NOMO-1 (cell line): ENCODE data around the gene COL4A1.
A peak's percentile ranks its signal among the peaks of the same experiment; 100 is the strongest.

Experiments
- DNase-seq, 2 experiments: peaks; one replicate each; lab custom pipeline; 2025; ENCODE audit not compliant: unreplicated experiment in 2 of 2; lab: John Stamatoyannopoulos, UW

The COL4A1 gene

GRCh38 chr13:110242615-110243014 is 64.3 kb downstream of the COL4A1 start:
- no peak for DNase-seq

- DNase-seq, result no peak
These were observed 66.0 kb downstream of the COL4A1 start for GRCh38 chr13:110240943-110241342.

DNA sequence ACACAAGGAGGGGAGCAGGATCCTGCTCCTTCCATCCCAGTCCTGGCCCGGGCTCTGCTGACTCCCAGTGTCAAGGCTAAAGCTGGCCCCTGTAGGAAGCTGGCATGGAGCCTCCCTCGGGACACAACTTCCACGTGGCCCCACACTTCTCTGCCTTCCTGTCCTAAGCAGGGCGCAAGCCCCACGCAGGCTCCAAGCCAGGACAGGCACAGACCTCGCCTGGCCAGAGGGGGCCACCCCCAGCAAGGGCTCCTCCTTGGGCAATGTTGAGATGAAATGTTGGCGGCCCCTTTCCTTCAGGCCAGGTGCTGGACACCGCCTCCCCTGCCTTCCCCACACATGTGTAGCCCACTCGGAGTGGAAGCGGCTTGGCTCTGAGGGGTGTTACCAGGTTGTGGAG is 66.6 kb downstream of the COL4A1 start:
- DNase-seq, result no peak

- peak in 1 of 2 experiments; percentile 2 for DNase-seq
These were observed 67.5 kb downstream of the COL4A1 start for GRCh38 chr13:110239280-110240125.

GRCh38 chr13:110238818-110239195 is 68.2 kb downstream of the COL4A1 start:
- DNase-seq, result no peak

DNA sequence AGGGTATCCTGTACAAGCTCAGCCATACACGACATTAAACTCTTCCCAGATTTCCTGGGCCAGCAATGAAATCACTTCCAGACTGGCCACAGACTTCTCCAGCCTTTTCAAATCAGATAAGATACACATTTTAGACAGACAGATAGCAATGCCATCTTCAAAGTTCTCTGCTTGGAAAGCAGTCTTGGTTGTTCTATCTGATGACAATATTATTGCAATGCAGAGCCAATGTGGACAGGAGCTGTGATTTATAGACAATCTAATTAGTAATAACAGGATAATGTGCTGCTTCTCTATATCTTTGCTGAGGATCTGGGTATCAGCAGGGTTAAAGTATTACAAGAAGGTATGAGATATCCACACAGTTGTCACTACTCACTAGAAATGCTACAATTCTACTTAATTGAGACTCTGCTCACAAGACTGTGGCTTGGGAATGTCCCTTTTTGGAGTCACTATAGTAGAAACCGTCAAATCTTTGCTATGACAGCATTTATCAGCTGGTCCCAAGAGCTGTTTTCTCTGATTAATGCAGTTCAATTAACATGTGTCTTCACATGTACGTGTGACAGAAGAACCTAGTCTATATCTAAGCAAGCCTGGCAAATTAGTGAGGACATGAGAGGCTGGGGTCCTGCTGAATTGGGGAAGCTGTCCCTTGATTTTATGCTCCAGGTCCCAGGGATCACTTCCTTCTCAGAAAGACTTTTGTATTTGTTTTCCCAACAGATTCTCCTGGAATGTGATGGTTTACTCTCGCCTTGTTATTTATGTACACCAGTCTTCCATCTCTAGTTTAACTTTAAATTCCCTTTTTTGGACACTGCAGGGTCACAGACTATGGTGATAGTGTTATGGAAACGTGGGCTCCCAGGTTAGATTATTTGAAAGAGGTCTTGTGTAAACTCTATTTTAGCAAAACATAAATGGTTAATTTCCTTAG is 68.8 kb downstream of the COL4A1 start:
- no peak for DNase-seq

DNA sequence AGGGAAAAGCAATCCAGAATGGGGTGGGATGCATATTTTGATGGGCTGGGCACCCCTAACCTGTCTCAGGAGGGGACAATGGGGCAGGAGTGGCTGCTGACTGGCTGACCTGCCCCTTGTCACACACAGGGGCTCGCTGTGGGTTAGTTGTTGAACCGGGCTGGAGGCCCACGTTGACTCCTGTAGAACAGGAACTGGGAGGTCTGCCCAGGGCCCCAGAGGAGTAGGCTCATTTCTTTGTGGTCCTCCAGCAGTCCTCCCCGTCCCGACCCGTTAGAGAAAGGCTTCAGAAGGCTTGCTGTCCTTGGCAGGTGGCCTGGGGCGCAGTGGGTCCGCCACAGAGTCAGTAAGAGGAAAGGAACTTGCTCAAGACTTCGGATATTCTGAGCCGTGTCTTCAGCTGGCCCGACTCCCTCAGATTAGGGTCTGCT is 70.1 kb downstream of the COL4A1 start:
- no peak for DNase-seq

DNA sequence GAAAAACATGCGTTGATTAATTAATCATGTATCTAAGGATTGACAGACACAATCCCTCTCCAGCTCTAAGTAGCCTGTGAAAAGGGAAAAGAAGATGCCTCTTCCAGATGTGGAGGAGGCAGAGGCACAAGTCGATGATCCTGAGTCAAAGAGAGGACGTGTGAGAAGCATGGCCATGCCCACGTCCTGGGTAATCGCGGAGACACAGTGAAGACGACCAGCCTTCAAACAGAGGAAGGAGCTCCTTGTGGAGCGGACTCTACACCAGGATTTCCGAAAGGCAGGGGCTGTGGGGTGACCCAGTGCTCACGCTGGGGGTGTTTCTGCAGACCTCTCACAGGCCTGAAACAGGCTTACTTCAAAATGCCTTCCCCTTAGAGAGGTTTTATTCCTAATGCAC is 70.5 kb downstream of the COL4A1 start:
- DNase-seq, result no peak

DNA sequence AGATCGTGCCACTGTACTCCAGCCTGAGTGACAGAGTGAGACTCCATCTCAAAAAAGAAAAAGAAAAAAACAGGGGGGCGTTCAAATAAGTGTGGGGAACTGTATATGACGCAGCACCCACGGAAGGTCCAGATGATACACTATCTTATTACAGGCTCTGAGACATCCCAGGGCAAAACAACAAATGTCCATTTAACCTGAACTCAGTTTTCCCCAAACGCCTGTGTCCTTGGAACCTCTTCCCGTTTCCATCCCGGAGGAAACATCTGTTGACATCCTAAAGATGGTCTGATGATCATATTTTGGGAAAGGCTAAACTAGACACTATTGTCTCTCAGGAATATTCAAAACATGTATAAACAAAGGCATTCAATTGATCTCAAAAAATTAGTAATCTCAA is 72.4 kb downstream of the COL4A1 start:
- DNase-seq, result no peak

GRCh38 chr13:110233951-110234280 is 73.0 kb downstream of the COL4A1 start:
- DNase-seq, result no peak

GRCh38 chr13:110233181-110233950 is 73.6 kb downstream of the COL4A1 start:
- no peak for DNase-seq

DNA sequence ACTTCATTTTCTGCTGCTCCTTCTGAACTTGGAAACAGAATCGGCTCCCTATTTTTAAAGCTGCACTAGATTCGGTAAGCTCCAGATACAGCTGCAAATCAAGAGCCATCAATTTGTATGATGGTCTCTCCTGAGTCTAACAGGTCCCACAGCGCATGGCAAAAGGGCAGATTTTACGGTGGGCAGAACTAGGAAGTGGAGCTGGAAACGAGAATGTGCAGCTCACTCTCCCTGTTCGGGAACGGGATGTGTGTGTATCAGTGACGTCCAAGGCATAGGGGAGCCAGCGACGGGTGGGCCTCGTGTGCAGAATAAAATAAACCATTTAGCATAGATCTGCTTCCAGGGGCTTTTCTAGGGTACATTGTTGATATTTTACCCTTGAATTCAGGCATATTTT is 74.2 kb downstream of the COL4A1 start:
- no peak for DNase-seq

GRCh38 chr13:110232142-110232541 is 74.8 kb downstream of the COL4A1 start:
- no peak for DNase-seq

DNA sequence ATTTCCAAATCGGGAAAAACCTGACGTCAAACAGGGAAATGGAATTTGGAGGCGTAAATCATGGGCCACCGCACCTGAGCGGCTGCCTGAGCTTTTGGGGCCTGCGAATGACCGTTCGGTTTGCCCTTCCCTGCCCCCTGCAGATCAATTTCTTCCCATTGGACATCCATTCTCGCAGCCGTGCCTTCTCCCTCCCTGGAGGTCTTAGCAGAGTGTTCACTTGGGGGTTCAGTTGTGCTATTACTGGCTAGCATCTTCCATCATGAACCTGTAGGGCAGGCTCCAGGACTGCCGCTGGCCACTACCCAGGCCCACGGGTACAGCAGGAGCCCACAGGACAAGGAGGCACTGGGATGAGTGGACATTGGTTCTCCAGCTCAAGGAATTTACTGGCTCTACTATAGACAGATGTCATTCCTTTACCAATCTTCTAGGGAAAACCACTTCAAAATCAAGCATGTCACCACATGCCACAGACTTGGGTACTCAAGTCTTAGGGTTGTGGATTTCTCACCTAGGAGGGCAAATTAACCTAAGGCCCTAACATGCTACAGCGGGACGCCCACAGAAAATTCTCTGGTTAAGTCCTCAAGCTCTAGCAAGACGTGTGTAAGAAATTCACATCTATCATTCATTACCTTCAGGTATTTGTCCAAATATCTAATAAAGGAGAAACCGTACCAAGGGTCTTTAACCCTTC is 75.5 kb downstream of the COL4A1 start:
- DNase-seq, result no peak

- DNase-seq, result no peak
These were observed 76.2 kb downstream of the COL4A1 start for GRCh38 chr13:110230661-110231347.

DNA sequence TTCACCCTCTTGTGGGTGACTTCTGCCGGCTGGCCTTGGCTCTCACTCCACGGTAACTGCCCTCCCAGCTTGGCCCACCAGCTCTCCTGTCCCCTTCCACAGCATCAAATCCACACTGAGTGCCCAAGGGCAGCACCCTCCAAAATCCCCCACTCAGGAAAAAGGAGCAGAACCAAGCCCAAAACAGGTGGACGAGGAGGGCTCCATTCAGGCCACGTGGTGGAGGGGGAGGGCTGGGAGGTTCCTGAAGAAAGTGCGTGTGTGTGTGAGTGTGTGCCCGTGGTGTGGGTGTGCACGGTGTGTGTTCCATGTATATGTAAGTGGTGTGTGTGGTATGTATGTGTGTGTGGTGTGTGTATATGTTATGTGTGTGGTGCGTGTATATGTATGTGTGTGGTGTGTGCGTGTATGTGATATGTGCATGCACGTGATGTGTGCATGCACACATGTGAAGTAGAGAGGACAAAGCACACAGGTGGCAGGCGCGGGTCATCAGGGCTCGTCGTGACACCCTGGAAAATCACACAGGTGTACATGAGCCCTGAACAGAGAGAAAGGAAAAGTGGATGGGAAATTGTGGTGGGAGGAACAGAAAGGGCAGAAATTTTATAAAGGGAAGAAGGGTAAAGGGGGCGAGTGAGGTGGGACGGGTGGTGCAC is 76.9 kb downstream of the COL4A1 start:
- DNase-seq, result no peak

DNA sequence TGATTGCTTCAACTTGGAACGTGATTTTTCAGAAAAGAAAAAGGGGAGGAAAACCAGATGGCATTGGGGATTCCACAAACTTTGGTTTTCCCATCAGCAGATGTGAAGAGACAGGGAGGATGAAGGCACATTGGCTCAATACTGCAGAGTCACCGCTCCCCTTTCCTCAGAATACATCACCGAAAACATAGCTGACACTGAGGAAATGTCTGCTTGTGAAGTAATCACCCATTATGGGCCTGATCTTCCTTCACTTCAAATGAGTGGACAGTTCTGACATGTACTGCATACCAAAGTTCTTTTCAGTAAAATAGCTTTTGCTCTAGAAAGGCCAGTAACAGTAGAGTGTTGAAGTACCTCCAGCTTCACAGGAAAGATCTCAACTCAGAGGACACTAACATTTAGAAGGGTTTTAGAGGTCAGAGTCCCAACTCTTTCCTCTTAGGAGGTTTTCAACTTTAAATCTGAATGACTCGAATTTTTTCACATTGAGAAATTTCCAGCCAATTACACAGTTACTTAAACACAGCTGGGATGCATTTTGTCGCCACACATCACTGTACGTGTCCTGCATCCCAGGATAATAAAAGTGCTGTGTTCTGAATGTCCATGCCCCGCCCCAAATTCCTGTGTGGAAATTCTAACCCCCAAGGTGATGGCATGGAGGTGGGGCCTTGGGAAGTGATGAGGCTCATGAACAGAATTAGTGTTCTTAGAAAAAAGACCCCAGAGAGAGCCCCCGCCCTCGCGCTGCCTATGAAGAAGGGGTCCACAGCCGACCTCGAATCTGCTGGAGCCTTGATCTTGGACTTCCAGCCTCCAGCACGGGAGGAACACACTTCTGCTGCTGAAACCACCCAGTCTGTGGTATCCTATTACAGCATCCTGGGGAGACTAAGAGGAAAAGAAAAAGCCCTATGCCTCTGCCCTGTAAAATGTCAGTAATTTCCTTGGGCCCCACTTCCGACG is 77.7 kb downstream of the COL4A1 start:
- DNase-seq, result no peak
